ENCODE results near the gene STX10.
"Not testable (repeated sequence)": the region's sequence is repeated elsewhere in the genome, so short reads cannot be mapped to it uniquely, and the experiment has no call there.

Gene STX10

DNA sequence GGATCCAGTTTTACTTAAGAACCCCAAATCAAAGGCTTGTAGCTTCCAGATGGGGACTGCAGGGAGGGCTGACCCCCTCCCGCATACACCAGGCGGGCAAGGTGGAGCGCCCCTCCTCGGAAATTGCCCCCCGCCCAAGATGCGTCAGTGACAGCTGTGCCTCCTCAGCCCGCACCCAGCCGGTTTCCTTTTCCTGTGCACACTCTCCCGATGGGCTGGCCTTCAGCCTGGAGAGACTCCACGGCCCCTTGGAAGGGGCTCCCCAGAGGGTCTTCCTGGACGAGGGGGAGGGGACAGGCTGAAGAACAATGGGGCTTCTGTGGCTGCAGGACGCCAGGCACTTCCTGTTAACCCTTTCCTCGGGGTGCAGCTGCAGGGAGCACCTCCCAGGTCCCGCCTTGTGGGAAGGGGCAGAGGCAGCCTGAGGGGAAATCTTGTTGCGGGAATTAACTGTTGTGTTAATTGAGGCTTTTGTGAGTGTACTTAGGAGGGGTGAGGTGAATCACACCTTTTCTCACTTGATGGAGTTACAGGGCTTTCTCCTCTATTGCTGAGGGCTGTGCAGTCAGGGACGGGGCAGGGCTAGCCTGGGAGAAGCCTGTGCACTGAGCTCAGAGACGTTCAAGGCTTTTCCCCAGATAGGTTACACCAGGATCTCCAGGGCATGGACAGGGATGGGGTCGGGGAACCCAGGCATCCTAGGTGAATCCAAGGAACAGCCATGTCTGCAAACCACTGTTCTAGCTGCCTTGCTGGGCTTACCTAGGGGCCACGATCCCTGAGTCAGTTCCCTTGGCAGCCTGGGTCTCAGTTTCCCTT lies 14.4 kb upstream of the STX10 start:
- peak; percentile 30 for DNase-seq (ENCODE audit: low spot score)

DNA sequence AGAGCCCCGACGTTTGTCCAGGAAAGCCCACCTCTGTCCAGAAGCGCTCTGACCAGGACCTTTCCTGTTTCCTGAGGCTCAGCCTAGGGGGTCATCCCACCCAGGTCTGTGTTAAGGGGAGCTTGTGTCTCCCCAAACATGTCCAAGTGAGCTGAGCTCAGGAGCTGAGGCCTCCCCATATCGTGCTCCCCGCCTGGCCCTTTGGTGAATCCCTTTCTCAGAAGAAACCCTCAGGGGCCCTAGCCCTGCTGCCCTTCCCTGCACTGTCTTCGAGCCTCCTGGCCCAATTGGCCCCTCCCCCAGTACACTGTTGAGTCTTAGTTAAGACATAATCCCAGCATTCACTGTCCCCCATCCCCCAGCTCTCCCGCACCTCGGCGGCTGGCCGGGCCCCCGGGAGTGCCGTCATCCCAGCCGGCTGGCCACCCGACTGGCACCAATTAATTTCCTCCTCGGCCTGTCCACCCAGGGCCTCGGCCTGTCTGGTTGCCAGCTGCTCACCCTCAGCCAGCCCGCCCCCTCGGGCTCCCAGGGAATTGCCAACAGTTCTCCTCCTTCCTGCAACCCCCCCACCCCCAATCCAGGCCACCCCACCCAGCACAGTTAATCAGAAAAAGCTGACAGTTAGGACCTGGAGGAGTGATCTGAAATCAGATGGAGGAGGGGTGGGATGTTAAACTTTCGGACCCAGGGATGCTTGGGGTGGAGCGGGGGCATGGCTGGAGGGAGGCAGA lies 13.6 kb upstream of the STX10 start:
- peak; percentile 35 for DNase-seq (ENCODE audit: low spot score)

DNA sequence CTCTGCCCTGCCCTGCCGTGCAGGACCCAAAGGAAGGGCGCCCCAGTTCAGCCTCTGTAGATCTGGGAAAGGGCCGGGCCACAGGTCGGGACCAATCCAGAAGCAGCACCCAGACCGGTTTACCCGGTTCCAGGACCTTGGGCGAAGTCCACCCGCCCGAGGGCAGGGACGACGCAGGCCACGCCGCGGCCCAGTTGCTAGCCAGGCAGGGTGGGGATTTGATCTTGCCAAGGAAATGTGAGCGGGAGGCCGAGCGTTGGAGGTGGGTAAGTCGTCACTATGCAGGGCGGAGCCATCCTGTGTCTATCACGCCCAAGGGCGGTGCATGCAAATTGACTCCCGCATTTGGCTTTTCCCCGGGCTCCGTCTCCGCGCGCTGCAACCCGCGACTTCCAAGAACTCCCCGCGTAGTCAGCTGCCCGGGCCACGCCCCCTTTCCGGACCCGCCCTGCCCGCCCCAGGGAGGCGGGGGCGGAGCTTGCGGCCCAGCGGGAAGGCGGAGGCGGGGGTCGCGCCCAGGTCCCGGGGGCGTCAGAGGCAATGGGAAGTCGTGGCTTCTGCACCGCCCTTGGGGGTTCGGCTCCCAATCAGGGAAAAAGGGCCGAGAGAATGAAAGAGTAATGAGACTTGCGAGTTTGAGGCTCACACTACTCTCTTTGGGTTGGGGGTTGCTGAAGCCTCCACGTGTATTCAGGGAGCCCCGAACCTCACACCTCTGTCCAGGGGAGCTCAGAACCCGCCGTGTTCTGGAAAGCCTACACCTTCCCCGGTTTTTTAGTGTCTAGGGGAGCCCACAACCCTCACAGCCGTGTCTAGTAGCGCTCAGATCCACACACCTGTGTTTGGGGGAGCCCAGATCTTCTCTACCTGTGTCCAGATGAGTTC lies 12.8 kb upstream of the STX10 start:
- peak; percentile 78 for DNase-seq (ENCODE audit: low spot score)

DNA sequence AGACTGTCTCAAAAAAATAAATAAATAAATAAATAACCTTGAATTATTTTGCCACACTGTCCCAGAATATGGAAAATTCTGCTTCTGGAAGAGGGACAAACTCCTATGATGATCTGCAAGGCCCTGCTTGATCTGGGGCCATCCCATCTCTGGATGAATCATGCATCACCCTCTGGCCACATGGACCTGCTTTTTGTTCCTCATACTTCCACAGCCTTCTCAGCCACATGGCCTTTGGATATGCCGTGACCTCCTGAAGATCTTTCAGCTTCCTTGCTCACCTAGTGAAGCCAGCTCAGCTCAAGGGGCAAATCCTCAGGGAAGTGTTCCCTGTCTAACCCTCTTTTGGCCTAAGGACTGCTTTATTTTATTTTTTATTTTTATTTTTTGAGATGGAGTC lies 10.4 kb upstream of the STX10 start:
- no peak for DNase-seq (ENCODE audit: low spot score)

DNA sequence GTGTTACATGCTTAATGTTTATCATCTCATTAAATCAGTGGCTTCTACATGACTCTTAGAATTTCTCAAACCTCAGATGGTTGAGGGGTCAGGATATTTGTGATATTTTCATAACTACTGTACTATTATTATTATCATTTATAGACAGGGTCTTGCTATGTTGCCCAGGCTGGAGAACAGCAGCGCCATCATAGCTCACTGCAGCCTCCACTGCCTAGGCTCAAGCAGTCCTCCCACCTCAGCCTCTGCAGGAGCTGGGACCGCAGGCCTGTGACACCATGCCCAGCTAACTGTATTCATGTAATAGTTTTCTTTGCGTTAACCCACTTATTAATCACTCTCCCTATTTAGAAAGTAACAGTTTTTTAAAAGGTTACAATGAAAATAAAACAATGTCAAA lies 9.5 kb upstream of the STX10 start:
- no peak for DNase-seq (ENCODE audit: low spot score)

DNA sequence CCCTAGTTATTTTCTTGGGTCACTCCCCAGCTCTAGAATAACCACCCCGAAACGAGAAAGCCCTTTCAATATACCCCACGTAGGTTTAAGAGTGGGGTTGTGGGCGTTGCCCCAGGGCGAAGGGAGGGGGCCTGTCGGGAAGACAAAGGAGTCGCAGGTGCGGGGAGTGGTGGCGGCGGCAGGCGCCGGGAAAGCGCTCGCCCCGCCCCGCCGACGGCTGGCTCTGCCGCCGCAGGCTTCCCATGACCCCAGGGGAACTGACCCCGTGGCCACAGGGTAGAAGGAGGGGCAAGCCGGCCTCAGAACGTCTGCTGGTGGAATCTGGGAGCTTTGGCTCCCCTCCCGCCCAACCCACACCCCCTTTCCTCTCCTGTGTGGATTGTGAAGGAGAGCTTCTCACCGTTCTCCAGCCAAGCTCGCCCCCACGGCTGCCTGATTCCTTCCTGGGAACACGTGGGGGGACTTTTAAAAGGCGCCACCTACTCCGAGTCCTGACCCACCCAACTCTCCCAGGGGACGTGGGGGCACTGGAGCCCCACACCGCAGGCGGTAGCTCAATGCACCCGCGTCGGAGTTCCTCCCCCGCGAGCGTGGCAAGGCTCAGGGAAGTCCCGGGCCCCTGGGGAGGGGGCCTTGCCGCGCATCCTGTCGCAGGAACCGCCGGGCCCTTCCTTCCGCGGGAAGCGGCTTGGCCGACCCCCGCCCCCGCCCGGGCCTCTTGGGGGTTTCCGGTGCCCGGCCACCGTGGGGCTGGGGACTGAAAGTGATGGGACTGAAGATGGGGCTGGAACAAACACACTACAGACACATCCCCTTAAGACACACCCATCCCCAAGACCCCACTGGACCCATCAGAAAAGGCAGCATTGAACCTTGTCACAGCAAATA lies 5.5 kb upstream of the STX10 start:
- peak; percentile 81 for DNase-seq (ENCODE audit: low spot score)

DNA sequence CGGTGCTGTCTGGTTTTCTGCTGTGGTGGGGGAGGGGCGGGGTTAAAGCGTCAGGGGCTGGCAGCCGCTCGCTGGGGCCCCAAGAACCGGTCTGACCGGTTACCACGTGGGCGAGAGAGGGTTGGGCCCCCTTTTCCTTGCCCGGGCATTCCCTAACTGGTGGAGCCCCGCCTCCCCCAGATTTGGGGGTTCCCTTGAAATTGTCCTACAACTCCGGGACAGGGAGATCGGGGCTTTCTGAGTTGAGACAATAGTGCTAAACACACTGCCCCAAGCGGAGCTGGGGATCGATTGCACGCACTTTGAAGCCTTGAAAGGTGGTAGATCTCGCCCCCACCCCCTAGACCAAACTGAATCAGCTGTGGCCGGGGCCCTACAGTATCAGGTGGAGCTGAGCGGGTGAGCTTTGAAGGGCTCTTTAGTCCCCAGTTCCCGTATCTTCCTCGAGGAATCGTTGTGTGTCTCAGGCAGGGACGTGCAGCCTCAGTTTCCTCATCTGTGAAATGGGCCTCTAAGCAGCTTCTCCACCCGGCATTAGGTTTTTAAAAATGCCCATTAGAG lies 4.8 kb upstream of the STX10 start:
- peak; percentile 88 for DNase-seq (ENCODE audit: low spot score)

DNA sequence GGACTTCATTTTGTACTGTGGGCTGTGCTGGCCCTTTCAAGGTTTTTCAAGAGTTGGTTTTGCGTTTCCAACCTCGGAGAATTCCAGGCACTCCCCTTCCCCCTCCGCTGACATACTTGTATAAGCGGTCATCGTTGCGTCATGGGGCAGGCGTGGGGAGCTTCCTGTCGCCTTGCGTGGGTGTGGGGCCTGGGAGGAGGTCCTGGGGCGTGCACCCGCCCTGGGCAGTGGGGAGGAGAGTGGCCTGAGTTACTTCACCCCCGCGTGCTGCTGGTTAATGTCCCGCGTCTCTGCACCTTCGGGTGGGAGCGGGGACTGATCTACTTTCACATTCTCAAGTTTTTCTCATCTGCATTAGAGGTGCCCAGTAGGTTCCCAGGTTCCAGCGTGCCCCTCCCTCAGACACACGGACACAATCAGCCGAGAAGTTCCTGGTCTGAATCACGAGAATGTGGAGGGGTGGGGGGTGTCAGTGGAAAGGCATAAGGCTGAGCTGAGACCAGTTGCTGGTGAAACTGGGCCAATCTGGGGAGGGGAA lies 4.1 kb upstream of the STX10 start:
- peak; percentile 71 for DNase-seq (ENCODE audit: low spot score)

DNA sequence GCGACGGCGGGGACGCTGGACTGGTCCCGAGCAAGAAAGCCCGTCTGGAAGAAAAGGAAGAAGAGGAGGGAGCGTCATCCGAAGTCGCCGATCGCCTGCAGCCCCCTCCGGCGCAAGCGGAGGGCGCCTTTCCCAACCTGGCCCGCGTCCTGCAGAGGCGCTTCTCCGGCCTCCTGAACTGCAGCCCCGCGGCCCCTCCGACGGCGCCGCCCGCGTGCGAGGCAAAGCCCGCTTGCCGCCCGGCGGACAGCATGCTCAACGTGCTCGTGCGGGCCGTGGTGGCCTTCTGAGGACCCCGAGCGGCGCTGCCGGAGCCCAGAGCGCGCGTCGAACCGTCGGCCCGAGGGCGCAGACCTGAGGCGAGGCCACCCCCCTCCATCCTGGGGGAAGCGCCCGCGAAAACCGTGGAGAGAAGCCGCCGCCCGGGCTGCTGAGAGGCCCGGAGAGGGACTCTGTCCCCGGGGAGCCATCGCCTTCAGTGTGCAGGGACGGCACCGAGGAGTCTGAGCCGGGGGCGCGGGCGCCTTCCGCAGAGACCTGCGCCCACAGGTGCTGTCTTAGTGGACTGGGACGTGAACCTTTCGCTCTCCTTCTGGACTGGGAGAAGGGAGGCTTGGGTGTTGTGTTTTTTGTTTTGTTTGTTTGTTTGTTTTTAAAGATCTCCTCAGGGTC lies 3.5 kb upstream of the STX10 start:
- no peak for DNase-seq (ENCODE audit: low spot score)

DNA sequence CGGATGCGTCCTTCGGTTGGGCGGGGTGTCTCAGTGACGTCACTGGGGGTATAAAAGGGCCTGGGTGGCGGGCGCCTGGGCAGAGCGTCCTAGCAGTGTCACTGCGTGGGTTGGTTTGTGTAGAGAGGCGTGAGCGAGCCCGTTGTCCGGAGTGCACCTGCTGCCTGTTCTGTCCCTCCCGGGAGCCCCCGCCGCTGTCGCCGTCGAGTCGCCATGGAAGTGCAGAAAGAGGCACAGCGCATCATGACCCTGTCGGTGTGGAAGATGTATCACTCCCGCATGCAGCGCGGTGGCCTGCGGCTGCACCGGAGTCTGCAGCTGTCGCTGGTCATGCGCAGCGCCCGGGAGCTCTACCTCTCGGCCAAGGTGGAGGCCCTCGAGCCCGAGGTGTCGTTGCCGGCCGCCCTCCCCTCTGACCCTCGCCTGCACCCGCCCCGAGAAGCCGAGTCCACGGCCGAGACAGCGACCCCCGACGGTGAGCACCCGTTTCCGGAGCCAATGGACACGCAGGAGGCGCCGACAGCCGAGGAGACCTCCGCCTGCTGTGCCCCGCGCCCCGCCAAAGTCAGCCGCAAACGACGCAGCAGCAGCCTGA lies 2.9 kb upstream of the STX10 start:
- DNase-seq (ENCODE audit: low spot score), result peak; percentile 97

DNA sequence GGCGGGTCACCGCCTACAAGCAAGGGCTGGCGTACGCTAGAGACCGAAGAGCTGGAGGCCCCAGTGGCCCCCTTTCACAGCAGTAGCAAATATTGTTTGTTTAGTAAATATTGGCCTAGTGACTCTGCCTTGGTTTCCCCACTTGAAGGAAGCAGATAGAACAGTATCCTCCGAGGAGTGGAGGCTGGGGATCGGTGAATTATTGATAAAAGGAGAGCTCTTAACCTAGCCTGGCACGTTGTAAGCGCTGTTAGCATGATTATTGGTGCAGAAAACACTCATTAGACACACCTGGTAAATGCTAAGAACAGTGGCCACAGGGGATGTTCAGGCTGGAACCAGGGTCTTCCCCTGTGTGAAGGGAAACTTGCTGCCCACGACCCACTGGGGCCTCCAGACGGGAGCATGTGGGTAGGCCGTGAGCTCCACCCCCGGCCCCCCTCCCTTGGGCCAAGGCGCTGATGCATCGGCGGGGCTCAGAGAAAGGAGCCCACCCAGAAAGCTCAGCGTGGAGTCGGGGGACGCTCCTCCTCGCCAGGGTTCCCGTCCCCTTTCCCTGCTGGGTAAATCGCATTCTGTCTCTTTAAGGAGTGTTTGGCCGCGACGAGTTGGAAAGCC lies 2.3 kb upstream of the STX10 start:
- no peak for DNase-seq (ENCODE audit: low spot score)

DNA sequence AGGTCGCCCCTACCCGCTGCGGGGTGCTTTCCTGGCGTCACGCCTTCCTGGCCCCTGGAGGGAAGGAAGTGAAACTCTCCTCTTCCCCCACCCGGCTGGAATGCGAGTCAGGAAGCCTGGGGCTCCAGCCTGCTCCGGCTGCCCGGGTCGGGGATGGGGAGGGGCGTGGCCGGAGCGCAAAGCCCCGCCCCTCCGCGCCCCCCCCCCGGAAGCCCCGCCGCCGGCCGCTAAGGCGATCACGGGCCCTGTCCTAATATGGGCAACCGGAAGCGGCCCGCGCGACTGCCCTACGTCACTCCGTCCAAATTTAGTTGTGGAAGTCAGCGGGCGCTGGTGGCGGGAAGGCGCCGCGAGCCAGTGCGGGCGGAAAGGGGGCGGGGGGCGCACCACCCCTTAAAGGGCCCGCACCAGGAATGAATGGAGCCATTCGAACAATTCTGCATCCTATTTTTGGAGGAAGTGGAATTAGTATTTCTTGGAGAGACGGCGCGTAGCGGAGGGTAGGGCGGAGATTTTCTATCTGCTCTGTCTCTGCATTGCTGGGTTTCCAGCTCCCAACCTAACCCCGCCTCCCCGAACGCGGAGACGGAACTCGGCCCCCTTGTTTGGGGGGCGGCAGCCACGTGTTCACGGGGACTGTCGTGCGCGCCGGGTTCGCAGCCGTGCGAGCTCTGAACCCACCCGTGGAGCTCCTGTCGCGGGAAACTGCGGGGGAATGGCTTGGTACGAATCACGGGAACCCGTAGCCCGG lies 1.6 kb upstream of the STX10 start:
- DNase-seq (ENCODE audit: low spot score), result peak; percentile 96

DNA sequence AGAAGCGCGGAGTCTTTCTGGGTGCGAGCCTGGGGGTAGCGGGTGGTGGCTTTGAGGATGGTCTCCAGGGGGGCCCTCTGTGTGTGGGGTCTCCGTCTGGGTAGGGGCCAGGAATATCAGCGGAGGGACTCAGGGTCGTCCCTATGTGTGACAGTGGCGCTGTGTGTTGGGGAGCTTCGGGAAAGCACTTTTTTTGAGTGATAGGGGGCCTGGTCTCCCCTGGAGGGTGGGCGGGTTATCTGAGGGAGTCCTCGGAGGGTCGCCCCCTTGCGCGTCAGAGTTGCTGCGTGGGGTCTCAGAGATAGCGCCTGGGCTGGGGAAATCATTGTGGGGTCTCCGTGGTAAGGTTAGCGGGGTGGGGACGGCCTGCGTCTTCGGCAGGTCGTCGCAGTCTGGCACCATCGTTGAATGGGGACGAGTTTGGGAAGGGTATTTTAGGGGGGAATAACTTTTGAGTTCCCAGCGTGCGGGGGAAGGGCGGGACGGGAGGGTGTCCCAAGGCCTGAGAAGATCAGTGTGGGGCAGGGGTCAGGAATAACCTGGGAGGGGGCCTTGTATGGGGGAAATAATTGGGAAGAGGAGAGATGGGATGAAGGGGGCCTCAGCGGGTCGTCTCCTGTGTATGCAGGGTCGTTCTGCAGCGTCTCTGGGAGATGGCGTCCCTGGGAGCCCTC lies 893 bp upstream of the STX10 start:
- peak; percentile 49 for DNase-seq (ENCODE audit: low spot score)

DNA sequence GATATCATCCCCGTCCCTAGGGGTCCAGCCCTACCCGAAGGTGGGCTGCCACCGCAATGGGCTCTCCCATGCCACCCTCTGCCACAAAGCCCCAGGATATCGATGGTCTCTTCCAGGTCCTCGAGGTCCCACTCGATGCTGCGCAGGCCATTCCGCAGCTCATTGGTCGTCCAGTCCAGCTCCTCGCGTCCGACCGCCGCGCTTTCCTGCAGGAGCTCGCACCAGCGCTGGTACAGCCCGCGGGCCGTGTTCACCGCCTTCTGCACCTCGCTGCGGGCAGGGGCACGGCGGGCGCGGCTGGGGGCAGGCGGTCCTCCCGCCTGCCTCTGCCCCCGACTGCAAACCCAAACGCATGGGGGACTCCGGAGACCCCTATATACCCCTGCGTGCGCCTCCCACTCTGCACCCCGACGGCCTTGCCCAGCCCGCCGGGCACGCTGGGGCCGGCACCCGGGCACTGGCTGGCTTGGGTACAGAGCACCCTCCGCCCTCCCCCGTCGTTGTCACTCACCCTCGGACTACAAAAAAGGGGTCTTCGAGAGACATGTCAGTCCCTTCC lies 468 bp downstream of the STX10 start:
- no peak for DNase-seq (ENCODE audit: low spot score)

DNA sequence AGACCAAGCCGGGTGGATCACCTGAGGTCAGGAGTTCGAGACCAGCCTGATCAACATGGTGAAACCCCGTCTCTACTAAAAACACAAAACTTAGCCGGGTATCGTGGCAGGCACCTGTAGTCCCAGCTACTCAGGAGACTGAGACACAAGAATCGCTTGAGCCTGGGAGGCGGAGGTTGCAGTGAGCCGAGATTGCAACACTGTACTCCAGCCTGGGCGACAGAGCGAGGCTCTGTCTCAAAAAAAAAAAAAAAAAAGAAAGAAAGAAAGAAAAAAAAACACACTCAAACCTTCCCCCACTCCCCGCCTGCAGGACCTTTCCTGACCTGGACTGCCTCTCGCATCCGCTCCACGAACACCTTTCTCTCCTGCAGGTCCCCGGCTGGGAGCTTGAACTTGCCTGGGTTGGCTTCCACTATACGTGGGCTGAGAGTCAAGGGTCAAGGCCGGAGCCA lies 975 bp downstream of the STX10 start:
- DNase-seq (ENCODE audit: low spot score), result not testable (repeated sequence)

DNA sequence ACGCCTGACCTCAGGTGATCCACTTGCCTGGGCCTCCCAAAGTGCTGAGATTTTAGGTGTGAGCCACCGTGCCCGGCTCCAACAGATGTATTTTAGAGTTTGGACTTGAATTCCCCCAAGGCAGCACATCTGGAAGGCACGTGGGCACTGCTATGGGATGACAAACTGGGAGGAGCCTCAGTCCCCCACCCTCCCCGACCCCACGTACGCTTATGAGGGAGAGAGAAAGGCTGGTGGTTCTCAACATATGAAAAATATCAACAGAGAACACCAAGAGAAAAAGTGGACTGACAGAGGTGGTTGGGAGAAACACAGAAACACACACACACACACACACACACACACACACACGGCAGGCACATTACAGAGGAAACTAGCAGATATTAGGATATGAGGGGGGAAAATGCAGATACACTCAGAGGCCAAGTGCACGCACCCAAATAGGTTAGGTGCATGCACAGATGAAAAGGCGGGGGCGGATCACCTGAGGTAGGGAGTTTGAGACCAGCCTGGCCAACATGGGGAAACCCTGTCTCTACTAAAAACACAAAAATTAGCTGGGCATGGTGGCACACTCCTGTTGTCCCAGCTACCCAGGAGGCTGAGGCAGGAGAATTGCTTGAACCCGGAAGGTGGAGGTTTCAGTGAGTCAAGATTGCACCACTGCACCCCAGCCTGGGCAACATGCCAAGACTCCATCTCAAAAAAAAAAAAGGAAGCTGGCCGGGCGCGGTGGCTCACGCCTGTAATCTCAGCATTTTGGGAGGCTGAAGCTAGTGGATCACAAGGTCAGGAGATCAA lies 3.2 kb downstream of the STX10 start:
- no peak for DNase-seq (ENCODE audit: low spot score)
